CD4-positive, alpha-beta T cell treated with Interleukin-21 for 1 hour (primary cell): Measurements from ENCODE around the gene ARNT2.
"Not testable (repeated sequence)": the region's sequence is repeated elsewhere in the genome, so short reads cannot be mapped to it uniquely, and the experiment has no call there.

Experiments
- DNase-seq: peaks from one replicate; pipeline ENCODE4 v3.0.0-alpha.2; 2020

The ARNT2 gene

DNA sequence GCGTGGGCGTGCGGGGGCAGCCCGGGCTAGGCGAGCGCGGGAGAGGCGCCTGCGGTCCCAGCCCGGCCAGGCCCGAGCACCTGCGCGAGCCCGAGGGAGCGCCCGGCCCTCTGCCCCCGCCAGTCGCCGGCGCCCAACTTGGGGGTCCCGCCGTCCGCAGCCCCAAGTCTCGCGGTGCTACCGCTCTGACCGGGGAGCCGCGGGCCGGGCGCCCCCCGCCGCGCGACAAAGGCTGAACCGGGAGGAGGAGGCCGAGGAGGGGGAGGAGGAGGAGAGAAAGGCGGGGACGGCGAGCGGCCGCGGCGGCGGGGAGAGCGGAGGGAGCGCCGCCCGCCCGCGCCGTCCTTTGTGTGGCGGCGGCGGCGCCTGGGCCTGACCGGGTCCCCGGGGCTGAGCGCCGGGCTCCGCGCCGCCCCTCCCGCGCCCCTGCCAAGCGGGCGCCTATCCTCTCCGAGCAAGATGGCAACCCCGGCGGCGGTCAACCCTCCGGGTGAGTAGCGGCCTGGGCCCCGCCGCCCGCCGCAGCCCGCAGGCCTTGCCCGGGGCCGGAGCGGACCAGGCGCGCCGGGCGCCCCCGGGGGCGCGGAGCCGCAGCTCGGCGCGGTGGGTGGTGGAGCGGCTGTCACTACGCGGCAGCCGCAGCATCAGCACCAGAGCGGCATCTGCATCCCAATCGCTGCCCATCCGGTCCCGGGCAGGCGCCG lies at the start of gene ARNT2:
ARNT2 (plus strand) TSS at position 326 of the 704 bp plus-strand sequence; CDS start at position 460, 134 bp downstream.
- DNase-seq = no peak

DNA sequence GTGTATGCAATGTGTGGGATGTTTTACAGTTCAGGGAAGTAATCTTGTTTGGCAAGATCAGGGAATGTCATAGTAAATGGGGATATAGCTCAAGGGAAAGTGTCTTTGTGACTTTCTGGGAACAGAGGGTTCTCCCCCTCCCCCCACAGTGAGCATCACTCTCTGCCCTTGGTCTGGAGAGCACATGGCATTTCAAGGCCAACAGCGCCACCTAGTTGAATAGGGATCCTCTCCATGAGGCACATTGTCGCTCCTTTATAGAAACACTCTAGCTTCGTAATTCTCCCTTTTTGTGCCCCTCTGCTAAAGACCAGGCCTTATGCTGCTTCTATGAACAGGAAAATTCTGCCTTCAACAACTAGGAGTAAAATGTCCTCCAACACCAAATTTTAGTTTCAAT lies 37.1 kb upstream of the ARNT2 start:
- DNase-seq = no peak

DNA sequence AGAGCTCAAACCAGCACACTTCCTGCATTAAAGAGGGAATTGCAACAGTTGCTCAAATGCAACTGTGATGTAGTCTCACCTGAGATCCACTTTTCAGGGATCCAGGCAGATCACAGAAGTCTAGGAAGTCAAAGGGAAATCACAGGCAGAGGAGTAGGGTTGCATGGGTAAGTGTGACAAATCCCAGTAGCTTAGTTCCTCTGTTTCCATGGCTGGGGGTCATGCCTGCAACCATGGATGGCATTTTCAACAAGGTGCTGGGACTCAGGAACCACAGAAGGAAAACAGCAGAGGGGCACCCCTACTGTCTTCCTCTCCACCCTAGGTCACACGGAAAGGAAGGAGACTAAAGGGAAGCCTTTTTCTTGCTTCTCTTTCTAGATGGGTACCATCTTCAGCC lies 36.5 kb upstream of the ARNT2 start:
- no peak for DNase-seq

GRCh38 chr15:80371924-80372323 lies 32.3 kb upstream of the ARNT2 start:
- DNase-seq = no peak

DNA sequence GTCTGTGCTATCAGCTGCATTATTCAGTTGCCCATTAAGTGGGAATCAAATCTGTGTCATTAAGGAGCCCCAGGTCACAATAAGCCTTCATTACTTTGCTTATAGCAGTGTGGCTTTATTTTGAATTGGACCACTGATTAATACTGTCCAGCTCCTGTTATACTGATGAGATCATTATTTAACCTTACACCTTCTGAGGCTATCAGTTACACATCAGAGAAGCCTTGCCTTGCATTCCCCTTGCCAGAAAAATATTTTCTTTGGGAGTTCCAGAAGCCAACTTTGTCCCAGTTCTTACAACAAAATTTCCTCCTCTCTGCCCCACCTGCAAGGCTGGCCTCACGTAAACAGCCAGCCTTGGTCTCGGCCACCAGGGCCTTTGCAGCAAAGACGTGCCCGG lies 29.7 kb upstream of the ARNT2 start:
- DNase-seq = no peak

GRCh38 chr15:80375968-80376891 lies 28.0 kb upstream of the ARNT2 start:
- DNase-seq = no peak

DNA sequence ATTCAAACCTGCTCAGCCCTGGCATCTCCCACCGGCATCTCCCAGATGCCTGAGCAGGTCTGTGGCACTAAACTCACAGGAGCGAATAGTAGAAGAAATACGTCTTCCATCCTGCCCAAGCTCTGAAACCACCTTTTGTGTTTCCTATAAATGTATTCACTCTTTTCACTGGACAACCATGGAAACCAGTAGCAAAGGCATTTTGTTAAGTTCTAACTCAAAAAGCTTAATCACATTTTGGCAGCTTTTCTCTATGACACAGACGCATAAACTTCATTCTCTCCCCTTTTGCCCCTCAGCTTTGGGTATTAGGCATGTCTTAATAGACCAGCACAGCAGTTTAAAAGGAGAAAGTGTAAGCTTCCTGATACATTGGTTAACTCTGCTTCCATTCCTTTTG lies 24.5 kb upstream of the ARNT2 start:
- DNase-seq = no peak

DNA sequence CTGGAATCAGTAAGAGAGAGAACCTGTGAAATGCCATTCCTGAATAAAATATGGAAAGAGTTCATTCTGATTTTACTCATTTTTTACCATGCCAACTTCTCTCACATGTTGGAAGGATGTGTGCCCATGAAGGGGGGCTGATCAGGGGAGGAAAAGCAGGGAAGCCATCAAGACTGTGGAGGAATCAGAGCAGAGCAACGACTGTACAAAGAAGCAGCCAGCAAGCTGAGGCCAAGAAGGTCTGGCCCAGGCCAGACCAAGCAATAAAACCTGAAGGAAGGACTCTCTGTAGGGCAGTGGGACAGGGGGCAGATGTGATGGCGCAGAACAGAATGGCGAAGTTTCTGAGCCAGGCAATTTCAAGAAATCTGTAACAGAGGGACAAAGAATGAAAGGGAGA lies 24.0 kb upstream of the ARNT2 start:
- no peak for DNase-seq

- no peak for DNase-seq
Observed at GRCh38 chr15:80382285-80382684, 21.9 kb upstream of the ARNT2 start.

DNA sequence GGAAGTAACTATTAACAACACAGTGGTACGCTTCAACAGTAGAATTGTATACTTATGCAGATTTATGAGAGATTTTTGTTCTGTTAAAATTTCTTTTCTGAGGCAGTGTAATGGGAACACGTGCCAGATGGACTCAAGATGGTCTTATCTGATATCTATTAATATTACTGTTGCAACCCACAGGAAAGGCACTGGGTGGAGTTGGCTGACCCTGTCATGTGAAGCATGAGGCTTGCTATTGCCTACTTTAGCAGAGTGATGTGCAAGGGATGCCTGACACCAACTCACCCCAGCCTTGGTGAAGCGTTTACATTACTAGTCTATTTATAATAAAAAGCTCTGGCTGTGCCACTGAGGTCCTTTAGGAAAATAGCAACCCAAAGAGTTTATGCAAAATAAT lies 19.8 kb upstream of the ARNT2 start:
- DNase-seq = no peak

DNA sequence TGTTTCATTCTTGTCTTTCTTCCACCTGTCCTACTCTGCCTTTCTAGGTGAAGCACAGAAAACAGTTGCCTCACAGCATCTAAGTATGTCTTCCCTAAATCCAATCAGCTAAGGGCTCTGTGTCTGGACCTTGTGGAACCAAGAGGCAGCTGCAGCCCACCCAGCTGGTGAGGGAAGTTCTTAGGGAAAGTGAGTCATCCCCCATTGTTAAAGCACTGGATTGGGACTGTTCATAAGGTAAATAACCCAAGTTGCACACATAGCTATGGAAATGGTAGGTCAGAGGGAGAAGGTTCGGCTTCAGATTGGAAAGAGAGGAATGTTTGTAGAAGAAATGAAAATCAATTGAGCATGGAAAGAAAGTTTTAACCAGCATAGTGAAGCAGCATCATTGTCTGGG lies 18.0 kb upstream of the ARNT2 start:
- no peak for DNase-seq

GRCh38 chr15:80388326-80388725 lies 15.9 kb upstream of the ARNT2 start:
- no peak for DNase-seq

DNA sequence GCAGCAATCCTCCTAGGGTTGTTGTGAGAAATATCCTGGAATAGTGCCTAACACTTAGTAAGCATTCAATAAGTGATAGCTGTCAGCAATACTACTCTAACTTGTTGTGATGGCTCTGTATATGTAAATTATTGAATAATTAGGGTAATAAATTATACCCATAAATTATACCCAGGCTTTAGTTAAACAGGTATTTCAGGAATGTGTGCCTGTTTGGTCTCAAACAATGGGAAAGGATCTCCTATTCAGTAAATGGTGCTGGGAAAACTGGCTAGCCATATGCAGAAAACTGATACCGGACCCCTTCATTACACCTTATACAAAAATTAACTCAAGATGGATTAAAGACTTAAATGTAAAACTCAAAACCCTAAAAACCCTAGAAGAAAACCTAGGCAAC lies 14.8 kb upstream of the ARNT2 start:
- DNase-seq = no peak

GRCh38 chr15:80390942-80391341 lies 13.2 kb upstream of the ARNT2 start:
- not testable (repeated sequence) for DNase-seq

DNA sequence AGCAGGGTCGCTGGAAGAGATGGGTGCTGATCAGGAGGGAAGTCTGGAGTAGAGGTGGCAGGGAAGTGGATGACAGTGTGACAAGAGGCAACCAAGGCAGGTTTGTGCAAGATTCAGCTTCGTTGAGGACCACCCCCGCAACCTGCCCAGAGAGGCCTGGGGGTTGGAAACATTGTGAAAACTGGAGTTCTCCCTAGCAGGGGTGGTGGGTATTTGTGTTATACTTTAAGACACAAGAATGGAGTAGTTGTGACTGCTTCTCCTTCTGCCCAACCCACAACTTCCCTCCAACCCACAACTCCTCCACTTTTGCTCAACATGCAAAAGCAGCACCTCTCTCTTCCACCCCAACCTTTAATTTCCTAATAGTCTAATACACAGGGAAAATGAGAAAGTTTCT lies 8.6 kb upstream of the ARNT2 start:
- DNase-seq = no peak

GRCh38 chr15:80396096-80396495 lies 8.1 kb upstream of the ARNT2 start:
- no peak for DNase-seq

DNA sequence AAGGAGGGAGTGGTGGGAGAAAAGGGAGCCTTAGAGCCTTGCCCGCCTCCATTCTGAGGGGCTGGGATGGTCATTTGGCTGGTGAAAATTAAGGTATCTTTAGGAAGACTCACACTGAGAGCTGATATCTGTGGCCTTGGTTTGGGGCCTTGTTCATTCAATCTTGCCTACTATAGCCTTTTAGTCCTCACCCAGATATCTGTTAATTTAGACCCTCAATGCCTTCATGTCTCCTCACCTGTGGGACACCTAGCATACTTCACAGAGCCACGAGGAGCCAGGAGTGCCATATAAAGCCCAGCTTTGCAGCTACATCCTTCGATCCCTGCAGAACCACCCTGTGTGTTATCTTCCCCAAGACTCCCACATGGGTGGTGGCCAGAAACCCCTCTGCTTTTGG lies 4.7 kb upstream of the ARNT2 start:
- DNase-seq = no peak

DNA sequence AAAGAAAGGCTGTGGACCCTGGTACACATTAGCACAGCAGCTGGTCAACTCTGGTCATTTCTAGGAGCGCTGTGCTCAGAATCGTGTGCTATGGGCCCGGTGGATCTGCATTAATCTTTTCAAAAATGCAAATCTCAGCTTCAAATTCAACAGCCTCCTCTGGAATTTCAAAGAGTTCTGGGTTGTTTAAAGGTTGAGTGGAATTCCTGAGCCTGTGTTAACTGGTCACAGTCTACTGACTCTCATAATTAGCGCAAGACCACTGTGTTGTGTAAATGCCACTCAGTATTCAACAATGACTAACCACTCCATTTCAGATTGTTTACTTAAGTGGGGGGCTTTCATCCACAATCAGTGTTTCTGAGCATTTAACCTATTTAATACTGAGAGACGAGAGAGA lies 2.7 kb upstream of the ARNT2 start:
- DNase-seq = no peak

- DNase-seq = no peak
Observed at GRCh38 chr15:80402339-80402738, 1.8 kb upstream of the ARNT2 start.

DNA sequence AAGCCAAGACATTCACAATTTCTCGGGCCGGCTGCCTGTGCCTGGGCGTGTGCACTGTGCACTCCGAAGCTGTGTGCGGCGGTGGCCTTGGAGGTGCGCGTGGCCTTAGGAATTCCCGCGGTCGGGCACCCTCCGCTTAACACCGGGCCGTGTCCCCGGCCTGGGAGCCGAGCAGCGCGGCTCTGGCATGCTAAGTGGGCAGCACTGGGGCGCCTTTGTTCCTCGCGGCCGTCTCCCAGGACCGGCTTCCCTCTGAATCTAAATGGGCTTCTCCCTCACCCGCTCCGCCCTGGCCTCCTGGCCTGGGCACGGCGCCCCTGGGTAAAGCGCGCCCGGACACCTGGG lies 498 bp upstream of the ARNT2 start:
- DNase-seq = no peak

GRCh38 chr15:80404761-80405553 lies 775 bp downstream of the ARNT2 start:
- DNase-seq = no peak

DNA sequence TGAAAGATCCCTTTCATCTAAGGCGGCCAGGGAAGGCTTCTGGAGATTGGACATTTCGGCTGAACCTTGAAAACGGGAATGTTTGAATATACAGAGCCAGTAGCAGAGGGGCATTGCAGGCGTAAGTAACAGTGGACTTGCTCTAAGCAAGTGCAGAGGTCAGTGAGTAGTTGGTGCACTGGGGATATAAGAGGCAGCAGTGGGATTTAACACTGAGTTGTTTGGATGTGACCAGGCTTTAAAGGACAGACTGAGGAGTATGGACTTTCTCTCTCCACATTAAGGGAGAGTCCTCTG lies 1.3 kb downstream of the ARNT2 start:
- DNase-seq = no peak

DNA sequence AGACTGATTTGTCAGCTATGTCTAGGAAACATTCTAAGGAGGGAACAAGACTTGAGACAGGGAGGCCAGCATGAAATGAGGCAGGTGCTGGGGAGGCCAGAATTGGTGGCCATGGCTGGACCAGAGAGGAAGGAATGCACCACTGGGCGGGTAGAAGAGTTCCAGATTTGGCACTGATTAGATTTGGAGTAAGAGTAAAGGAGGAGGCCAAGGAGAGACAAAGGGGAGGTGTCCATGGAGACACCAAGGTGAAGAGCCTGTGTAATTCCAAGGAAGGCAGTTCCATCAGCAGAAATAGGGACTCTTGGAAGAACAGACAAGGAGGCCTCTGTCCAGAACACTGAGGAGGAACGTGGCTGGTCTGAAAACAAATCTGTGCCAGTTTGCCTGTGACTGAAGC lies 1.8 kb downstream of the ARNT2 start:
- DNase-seq = no peak

- DNase-seq = no peak
Observed at GRCh38 chr15:80411788-80412288, 7.7 kb downstream of the ARNT2 start.
